ENCODE results near the gene GJB4. TPM values are rescaled to one million over a fixed set of nuclear protein-coding genes. Genes with fewer than 3 reads are reported as not detected.

The GJB4 gene
- total and polyA plus RNA-seq, 5 donors from 2014 or later = not detected

GRCh38 chr1:34747638-34747941 lies 11.9 kb upstream of the GJB4 start:
- Histone ChIP-seq H3K4me3 (ENCODE audit: low read depth, low read length) (no peak overlapping the region), H3K9me3 (ENCODE audit: control insufficient read depth in 2 of 2, low read length in 2 of 2) (no peaks in the 10 kb centered on the region), H3K27me3 (ENCODE audit: control insufficient read depth, insufficient read depth, low read length) (no peaks in the 10 kb centered on the region), H3K4me1 (ENCODE audit: control insufficient read depth, insufficient read depth, low read length, poor library complexity, severe bottlenecking) (no peaks in the 10 kb centered on the region), H3K27ac (ENCODE audit: insufficient read depth, low read length, poor library complexity, severe bottlenecking) (no peak overlapping the region), H3K36me3 (ENCODE audit: control insufficient read depth, insufficient read depth, low read length) (no peaks in the 10 kb centered on the region)
- Mint-ChIP-seq H3K4me1 (no peaks in the 10 kb centered on the region), H3K9me3 (peaks cover 0 to 3% (median 0%) of the 10 kb centered on the region in 7 donors), H3K27me3 (peaks cover 13% of the 10 kb centered on the region), H3K4me3 (no peak overlapping the region), H3K27ac (peak overlapping the region in 1 of 3 donors; percentile 54), H3K36me3 (no peaks in the 10 kb centered on the region)
- no peak for ATAC-seq (ENCODE audit: low read depth in 2 of 2)
- no peak for DNase-seq

- Mint-ChIP-seq H3K4me3 (no peak overlapping the region), H3K9me3 (peaks cover 0 to 3% (median 0%) of the 10 kb centered on the region in 7 donors), H3K4me1 (no peaks in the 10 kb centered on the region), H3K27me3 (peaks cover 5% of the 10 kb centered on the region), H3K36me3 (no peaks in the 10 kb centered on the region), H3K27ac (no peak overlapping the region)
- no peaks in the 10 kb centered on the region for H3K9me3 ChIP-seq (ENCODE audit: control insufficient read depth in 2 of 2, low read length in 2 of 2)
- no peaks in the 10 kb centered on the region for H3K36me3 ChIP-seq (ENCODE audit: control insufficient read depth, insufficient read depth, low read length)
- H3K27ac ChIP-seq (ENCODE audit: insufficient read depth, low read length, poor library complexity, severe bottlenecking) = no peak overlapping the region
- no peaks in the 10 kb centered on the region for H3K27me3 ChIP-seq (ENCODE audit: control insufficient read depth, insufficient read depth, low read length)
- no peaks in the 10 kb centered on the region for H3K4me1 ChIP-seq (ENCODE audit: control insufficient read depth, insufficient read depth, low read length, poor library complexity, severe bottlenecking)
- DNase-seq (no peak), ATAC-seq (ENCODE audit: low read depth in 2 of 2) (no peak)
- no peak overlapping the region for H3K4me3 ChIP-seq (ENCODE audit: low read depth, low read length)
These were observed 9.5 kb upstream of the GJB4 start for GRCh38 chr1:34749992-34750391.

GRCh38 chr1:34750610-34751009 lies 8.9 kb upstream of the GJB4 start:
- H3K9me3 Mint-ChIP-seq = peaks cover 0 to 3% (median 0%) of the 10 kb centered on the region in 7 donors
- H3K27me3 Mint-ChIP-seq = peaks cover 5% of the 10 kb centered on the region
- no peaks in the 10 kb centered on the region for H3K4me1 ChIP-seq (ENCODE audit: control insufficient read depth, insufficient read depth, low read length, poor library complexity, severe bottlenecking)
- no peak overlapping the region for H3K27ac ChIP-seq (ENCODE audit: insufficient read depth, low read length, poor library complexity, severe bottlenecking)
- H3K36me3 Mint-ChIP-seq = no peaks in the 10 kb centered on the region
- H3K27ac Mint-ChIP-seq = no peak overlapping the region
- no peak for ATAC-seq (ENCODE audit: low read depth in 2 of 2)
- DNase-seq = no peak
- H3K4me3 ChIP-seq (ENCODE audit: low read depth, low read length) = no peak overlapping the region
- H3K27me3 ChIP-seq (ENCODE audit: control insufficient read depth, insufficient read depth, low read length) = no peaks in the 10 kb centered on the region
- no peaks in the 10 kb centered on the region for H3K9me3 ChIP-seq (ENCODE audit: control insufficient read depth in 2 of 2, low read length in 2 of 2)
- no peak overlapping the region for H3K4me3 Mint-ChIP-seq
- no peaks in the 10 kb centered on the region for H3K4me1 Mint-ChIP-seq
- no peaks in the 10 kb centered on the region for H3K36me3 ChIP-seq (ENCODE audit: control insufficient read depth, insufficient read depth, low read length)

DNA sequence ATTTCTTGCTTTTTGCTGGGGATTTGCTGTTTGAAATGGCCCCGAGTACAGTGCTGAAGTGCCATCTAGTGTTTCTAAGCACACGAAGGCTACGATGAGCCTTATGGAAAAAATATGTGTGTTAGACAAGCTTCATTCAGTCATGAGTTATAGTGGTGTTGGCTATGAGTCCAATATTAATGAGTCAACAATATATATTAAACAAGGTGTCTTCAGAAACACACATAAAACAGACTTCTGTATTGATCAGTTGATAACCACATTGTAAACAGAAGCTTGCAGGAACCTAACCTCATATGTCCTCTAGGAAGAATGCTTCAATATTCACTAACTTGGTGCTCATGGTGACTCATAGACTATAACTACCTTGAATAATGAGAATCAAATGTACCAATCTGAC lies 6.4 kb upstream of the GJB4 start:
- Mint-ChIP-seq H3K27me3 (peaks cover 12% of the 10 kb centered on the region), H3K4me1 (no peaks in the 10 kb centered on the region), H3K27ac (no peak overlapping the region), H3K9me3 (peaks cover 0 to 2% (median 0%) of the 10 kb centered on the region in 7 donors), H3K4me3 (no peak overlapping the region), H3K36me3 (no peaks in the 10 kb centered on the region)
- H3K27ac ChIP-seq (ENCODE audit: insufficient read depth, low read length, poor library complexity, severe bottlenecking) = no peak overlapping the region
- no peak for DNase-seq
- H3K4me3 ChIP-seq (ENCODE audit: low read depth, low read length) = no peak overlapping the region
- no peaks in the 10 kb centered on the region for H3K9me3 ChIP-seq (ENCODE audit: control insufficient read depth in 2 of 2, low read length in 2 of 2)
- ATAC-seq (ENCODE audit: low read depth in 2 of 2) = no peak
- no peaks in the 10 kb centered on the region for H3K4me1 ChIP-seq (ENCODE audit: control insufficient read depth, insufficient read depth, low read length, poor library complexity, severe bottlenecking)
- no peaks in the 10 kb centered on the region for H3K36me3 ChIP-seq (ENCODE audit: control insufficient read depth, insufficient read depth, low read length)
- H3K27me3 ChIP-seq (ENCODE audit: control insufficient read depth, insufficient read depth, low read length) = no peaks in the 10 kb centered on the region

GRCh38 chr1:34754964-34755637 lies 4.4 kb upstream of the GJB4 start, which contains the start of gene GJB5:
Gene GJB5 (plus strand): TSS chr1:34755047. CDS start chr1:34757331, 2,284 bp downstream.
- Histone ChIP-seq H3K27me3 (ENCODE audit: control insufficient read depth, insufficient read depth, low read length) (no peaks in the 10 kb centered on the region), H3K4me3 (ENCODE audit: low read depth, low read length) (no peak within 1 kb of the TSS), H3K9me3 (ENCODE audit: control insufficient read depth in 2 of 2, low read length in 2 of 2) (no peaks in the 10 kb centered on the region), H3K27ac (ENCODE audit: insufficient read depth, low read length, poor library complexity, severe bottlenecking) (no peak within 1 kb of the TSS), H3K4me1 (ENCODE audit: control insufficient read depth, insufficient read depth, low read length, poor library complexity, severe bottlenecking) (no peaks in the 10 kb centered on the region), H3K36me3 (ENCODE audit: control insufficient read depth, insufficient read depth, low read length) (no peaks in the 10 kb centered on the region)
- peaks cover 7% of the 10 kb centered on the region for H3K27me3 Mint-ChIP-seq
- DNase-seq (no peak), ATAC-seq (ENCODE audit: low read depth in 2 of 2) (no peak)
- no peaks in the 10 kb centered on the region for H3K36me3 Mint-ChIP-seq
- no peak within 1 kb of the TSS for H3K4me3 Mint-ChIP-seq
- no peaks in the 10 kb centered on the region for H3K4me1 Mint-ChIP-seq
- H3K27ac Mint-ChIP-seq = no peak within 1 kb of the TSS
- peaks cover 0 to 2% (median 0%) of the 10 kb centered on the region in 7 donors for H3K9me3 Mint-ChIP-seq

DNA sequence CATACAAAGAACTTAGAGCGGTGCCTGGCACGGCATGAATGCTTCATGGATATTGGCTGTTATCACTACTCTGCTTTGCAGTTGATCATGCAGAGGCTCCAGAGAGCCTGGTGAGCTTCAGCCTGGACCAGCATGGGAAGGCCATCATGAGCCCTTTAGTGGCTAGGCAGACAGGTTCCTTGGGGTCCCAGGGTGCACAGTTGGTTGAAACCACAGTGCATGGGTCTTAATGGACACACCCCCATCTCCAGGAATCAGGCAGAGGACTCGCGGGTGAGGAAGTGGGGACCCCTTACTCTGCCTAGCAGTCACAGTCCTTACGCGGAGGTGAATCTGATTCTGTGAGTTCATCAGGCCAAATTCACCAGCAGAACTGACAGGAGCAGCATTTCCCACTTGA lies 3.6 kb upstream of the GJB4 start:
- Mint-ChIP-seq H3K4me1 (no peaks in the 10 kb centered on the region), H3K27me3 (peaks cover 7% of the 10 kb centered on the region)
- no peak for DNase-seq

DNA sequence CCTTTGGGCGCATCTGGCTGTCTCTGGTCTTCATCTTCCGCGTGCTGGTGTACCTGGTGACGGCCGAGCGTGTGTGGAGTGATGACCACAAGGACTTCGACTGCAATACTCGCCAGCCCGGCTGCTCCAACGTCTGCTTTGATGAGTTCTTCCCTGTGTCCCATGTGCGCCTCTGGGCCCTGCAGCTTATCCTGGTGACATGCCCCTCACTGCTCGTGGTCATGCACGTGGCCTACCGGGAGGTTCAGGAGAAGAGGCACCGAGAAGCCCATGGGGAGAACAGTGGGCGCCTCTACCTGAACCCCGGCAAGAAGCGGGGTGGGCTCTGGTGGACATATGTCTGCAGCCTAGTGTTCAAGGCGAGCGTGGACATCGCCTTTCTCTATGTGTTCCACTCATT lies 2.2 kb upstream of the GJB4 start:
- H3K27ac ChIP-seq (ENCODE audit: insufficient read depth, low read length, poor library complexity, severe bottlenecking) = no peak overlapping the region
- ATAC-seq (ENCODE audit: low read depth in 2 of 2) = no peak
- H3K4me1 ChIP-seq (ENCODE audit: control insufficient read depth, insufficient read depth, low read length, poor library complexity, severe bottlenecking) = no peaks in the 10 kb centered on the region
- peaks cover 7% of the 10 kb centered on the region for H3K27me3 Mint-ChIP-seq
- H3K36me3 ChIP-seq (ENCODE audit: control insufficient read depth, insufficient read depth, low read length) = no peaks in the 10 kb centered on the region
- H3K4me3 Mint-ChIP-seq = no peak overlapping the region
- H3K9me3 Mint-ChIP-seq = no peaks in the 10 kb centered on the region
- no peaks in the 10 kb centered on the region for H3K27me3 ChIP-seq (ENCODE audit: control insufficient read depth, insufficient read depth, low read length)
- no peaks in the 10 kb centered on the region for H3K4me1 Mint-ChIP-seq
- DNase-seq = no peak
- no peak overlapping the region for H3K4me3 ChIP-seq (ENCODE audit: low read depth, low read length)
- no peaks in the 10 kb centered on the region for H3K9me3 ChIP-seq (ENCODE audit: control insufficient read depth in 2 of 2, low read length in 2 of 2)
- no peak overlapping the region for H3K27ac Mint-ChIP-seq
- H3K36me3 Mint-ChIP-seq = no peaks in the 10 kb centered on the region

More for the DNA sequence above, 3.6 kb upstream of the GJB4 start:
- H3K4me3 Mint-ChIP-seq = no peak overlapping the region
- H3K4me3 ChIP-seq (ENCODE audit: low read depth, low read length) = no peak overlapping the region
- no peak overlapping the region for H3K27ac ChIP-seq (ENCODE audit: insufficient read depth, low read length, poor library complexity, severe bottlenecking)
- no peaks in the 10 kb centered on the region for H3K36me3 ChIP-seq (ENCODE audit: control insufficient read depth, insufficient read depth, low read length)
- H3K4me1 ChIP-seq (ENCODE audit: control insufficient read depth, insufficient read depth, low read length, poor library complexity, severe bottlenecking) = no peaks in the 10 kb centered on the region
- no peaks in the 10 kb centered on the region for H3K36me3 Mint-ChIP-seq
- no peak for ATAC-seq (ENCODE audit: low read depth in 2 of 2)
- H3K9me3 Mint-ChIP-seq = peaks cover 0 to 2% (median 0%) of the 10 kb centered on the region in 7 donors
- H3K27ac Mint-ChIP-seq = no peak overlapping the region
- no peaks in the 10 kb centered on the region for H3K9me3 ChIP-seq (ENCODE audit: control insufficient read depth in 2 of 2, low read length in 2 of 2)
- H3K27me3 ChIP-seq (ENCODE audit: control insufficient read depth, insufficient read depth, low read length) = no peaks in the 10 kb centered on the region

DNA sequence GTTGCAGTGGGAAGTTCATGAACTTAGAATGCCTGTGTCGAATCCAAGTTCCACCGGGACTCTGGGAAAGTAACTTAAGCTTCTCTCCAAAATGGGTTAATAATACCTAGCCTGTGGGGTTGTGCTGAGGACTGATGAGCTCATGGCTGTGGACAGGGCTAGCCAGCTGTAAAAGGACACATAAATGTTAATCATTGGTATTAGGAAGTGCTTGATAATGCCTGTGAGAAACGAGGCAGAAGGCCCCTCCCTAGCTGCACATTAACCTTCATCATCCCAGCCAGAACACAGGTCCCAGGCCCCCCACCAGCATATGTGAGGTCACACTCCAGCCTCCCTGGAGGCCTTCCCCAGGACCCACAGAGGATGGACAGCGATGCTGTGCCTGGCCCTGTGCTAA lies 789 bp upstream of the GJB4 start:
- H3K36me3 Mint-ChIP-seq = no peaks in the 10 kb centered on the region
- ATAC-seq (ENCODE audit: low read depth in 2 of 2) (no peak), DNase-seq (no peak)
- no peaks in the 10 kb centered on the region for H3K27me3 ChIP-seq (ENCODE audit: control insufficient read depth, insufficient read depth, low read length)
- no peak overlapping the region for H3K27ac ChIP-seq (ENCODE audit: insufficient read depth, low read length, poor library complexity, severe bottlenecking)
- H3K27ac Mint-ChIP-seq = no peak overlapping the region
- no peak overlapping the region for H3K4me3 Mint-ChIP-seq
- no peaks in the 10 kb centered on the region for H3K36me3 ChIP-seq (ENCODE audit: control insufficient read depth, insufficient read depth, low read length)
- H3K9me3 Mint-ChIP-seq = no peaks in the 10 kb centered on the region
- no peaks in the 10 kb centered on the region for H3K4me1 Mint-ChIP-seq
- no peaks in the 10 kb centered on the region for H3K9me3 ChIP-seq (ENCODE audit: control insufficient read depth in 2 of 2, low read length in 2 of 2)
- no peaks in the 10 kb centered on the region for H3K4me1 ChIP-seq (ENCODE audit: control insufficient read depth, insufficient read depth, low read length, poor library complexity, severe bottlenecking)
- no peak overlapping the region for H3K4me3 ChIP-seq (ENCODE audit: low read depth, low read length)
- H3K27me3 Mint-ChIP-seq = peaks cover 11% of the 10 kb centered on the region

Data from CD4-positive, CD25-positive, alpha-beta regulatory T cell (primary cell).